HG03139 (cell line): ENCODE results near the gene PEX19.
A peak's percentile ranks its signal among the peaks of the same experiment; 100 is the strongest.
"Not testable (repeated sequence)": the region's sequence is repeated elsewhere in the genome, so short reads cannot be mapped to it uniquely, and the experiment has no call there.

Experiments used
- ATAC-seq: cut with Tn5 transposase; IDR thresholded peaks from one replicate; pipeline ENCODE4 v1.9.1; 2021; ENCODE audit not compliant: unreplicated experiment

Gene PEX19, protein sequence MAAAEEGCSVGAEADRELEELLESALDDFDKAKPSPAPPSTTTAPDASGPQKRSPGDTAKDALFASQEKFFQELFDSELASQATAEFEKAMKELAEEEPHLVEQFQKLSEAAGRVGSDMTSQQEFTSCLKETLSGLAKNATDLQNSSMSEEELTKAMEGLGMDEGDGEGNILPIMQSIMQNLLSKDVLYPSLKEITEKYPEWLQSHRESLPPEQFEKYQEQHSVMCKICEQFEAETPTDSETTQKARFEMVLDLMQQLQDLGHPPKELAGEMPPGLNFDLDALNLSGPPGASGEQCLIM

DNA sequence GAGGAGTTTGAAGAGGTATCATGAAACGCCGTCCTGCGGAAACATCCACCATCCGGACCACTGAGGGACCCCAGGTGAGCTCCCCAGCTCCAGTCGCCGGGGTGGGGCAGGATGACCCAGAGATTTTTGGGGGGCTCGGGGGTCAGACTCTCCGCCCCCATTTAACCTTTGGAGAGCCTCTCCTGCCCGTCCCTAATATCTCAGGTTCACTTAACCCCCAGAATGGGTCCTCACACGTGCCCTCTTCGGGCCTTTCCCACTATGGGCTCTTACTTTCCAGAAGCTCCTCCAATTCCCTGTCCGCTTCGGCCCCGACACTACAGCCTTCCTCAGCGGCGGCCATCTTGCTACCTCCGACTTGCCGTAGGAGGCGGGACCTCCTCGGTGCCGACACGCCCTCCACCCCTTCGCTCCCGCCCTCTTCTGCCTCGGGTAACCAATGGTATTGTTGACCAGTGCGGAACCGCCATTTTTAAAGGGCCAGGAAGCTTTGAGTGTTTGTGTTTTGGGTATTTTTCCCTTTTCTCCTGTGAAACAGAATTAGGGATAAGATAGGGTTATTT, at the start of gene PEX19:
Gene PEX19, minus strand, starts transcription at position 352 of the 563 bp plus-strand sequence. Its CDS starts 9 bp downstream, at position 343.
- peak; percentile 92 for ATAC-seq

DNA sequence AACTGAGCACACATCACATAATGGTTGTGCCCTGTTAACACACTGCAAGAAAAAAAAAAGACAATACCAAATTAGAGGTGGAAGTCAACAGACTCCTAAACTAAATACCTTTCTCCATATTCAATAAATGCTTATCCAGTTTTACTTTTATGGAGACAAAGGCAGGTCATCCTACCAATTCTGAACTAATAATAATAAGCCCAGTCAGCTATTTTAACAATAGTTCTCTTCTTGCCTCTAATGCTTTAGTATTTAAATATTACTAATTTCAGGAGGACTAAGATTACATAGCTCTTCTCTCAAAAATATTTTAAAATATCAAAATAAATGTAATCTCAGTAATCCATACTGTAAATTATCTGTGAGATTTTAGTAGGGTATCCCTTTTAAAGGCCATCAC, 47.6 kb upstream of the PEX19 start:
- no peak for ATAC-seq

DNA sequence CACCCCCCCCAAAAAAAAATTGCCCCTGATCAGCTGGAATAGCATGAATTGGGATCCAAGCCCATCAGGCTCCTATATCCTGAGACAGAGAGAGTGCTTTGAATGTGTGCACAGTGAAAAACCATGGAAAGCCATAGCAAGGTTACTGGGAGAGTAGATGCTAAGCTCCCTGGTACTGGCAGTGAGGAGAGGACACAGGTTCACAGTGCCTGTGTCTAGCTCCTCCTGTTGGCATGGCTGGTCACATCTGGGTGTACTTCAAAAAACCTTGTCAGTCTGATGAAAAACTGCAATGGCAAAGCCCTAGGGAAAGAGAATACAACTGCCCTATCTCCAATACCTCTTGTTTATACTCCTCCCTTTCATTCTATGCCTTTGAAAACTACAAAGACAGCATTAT, 45.2 kb upstream of the PEX19 start:
- ATAC-seq: no peak

DNA sequence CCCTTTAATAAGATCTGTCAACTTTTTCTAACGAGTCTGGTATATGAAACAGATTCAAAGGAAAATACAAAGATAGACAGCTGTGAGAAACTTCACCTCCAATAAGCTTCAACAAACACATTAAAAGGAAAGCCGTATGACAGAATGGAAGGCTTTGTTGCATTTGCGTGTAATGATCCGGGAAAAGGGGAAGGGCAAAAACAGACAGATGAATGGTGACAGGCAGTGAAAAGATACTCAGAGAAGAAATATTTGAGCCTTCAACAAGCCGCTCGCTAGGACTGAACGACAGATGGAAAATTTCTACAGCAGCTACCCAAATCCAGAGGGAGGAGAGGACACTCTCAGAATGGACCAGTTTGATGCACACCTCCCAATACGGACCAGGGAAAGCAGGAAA, 43.3 kb upstream of the PEX19 start:
- ATAC-seq: no peak

DNA sequence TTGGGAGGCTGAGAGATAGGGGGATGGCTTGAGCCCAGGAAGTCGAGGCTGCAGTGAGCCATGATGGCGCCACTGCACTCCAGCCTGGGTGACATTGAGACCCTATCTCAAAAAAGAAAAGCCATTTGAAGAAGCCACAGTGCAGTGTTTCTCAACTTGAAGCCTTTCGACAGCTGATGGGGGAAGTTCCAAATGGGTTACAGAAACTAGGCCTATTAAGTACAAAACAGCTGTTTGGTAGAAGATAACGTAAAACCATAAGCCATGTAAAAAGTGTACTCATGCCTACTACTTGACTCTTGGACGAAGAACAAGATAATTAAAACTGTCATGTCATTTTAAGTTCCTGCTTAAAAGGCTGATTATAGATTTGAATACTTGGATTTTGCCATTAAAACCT, 41.5 kb upstream of the PEX19 start:
- no peak for ATAC-seq

DNA sequence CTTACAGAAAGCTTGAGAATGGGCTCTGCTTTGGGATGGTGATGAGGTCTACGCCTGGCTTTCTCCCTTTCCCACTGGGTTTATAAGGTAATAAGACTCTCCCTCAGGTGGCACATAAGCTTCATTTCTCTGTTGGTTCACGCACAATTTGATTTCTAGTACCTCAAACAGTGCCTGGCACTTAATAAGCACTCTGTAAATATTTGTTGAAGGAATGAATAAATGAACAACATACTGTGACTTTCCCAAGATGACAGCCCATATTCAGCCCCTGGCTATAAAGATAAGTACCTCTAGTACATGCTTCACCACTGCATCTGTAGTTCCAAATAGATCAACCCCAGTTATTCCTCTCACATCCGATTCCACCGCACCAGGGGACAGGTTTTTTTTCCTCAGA, 40.3 kb upstream of the PEX19 start:
- no peak for ATAC-seq

DNA sequence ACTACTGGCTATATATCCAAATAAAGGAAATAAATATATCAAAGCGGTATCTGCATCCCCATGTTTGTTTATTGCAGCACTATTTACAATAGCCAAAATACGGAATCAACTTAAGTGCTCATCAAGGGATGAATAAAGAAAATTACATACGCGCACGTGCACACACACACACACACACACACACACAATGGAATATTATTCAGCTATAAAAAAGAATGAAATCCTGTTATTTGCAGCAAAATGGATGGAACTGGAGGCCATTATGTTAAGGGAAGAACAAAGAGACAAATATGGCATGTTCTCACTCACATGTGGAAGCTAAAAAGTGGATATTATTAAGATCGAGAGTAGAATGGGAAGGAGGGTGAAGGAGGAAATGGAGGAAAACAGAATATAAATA, 37.9 kb upstream of the PEX19 start:
- ATAC-seq: no peak

- no peak for ATAC-seq
These were observed 30.4 kb upstream of the PEX19 start for GRCh38 chr1:160315359-160315758.

DNA sequence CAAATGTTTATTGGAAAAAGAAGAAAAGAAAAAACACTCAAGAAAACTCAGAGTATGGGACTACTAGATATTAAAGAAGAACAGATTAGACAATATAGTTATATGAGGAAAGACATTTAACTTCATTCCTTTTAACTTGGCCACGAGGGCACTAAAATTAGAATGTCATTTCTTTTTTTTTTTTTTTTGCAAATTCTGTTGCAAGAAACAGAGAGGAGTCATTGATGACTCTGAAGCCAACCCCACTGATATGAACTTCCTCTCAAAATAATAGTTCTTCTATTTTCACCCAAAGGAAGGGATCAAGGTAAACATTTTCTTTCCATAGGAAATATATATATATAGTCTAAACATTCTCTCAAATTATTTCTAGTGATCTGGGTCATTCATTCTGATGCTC, 24.6 kb upstream of the PEX19 start:
- no peak for ATAC-seq

DNA sequence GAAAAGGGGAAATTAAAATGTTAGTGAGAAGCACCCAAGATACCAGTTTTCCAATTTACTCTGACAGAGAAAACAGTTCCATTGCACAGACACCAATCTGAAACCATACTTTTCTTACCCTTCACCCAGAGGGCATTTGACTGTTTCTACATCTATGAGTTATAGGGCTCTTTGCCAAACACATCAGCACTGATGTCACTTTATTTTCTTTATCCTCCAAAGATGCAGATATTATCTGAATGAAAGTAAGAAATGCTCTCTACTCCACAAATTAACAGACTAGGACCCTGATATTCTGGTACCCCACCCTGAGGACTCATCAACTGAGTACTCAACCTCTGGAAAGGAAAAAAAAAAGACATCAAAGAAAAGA, 24.2 kb upstream of the PEX19 start:
- ATAC-seq: no peak

GRCh38 chr1:160308451-160309184, 23.7 kb upstream of the PEX19 start:
- no peak for ATAC-seq

- ATAC-seq: no peak
These were observed 22.3 kb upstream of the PEX19 start for GRCh38 chr1:160307118-160307791.

DNA sequence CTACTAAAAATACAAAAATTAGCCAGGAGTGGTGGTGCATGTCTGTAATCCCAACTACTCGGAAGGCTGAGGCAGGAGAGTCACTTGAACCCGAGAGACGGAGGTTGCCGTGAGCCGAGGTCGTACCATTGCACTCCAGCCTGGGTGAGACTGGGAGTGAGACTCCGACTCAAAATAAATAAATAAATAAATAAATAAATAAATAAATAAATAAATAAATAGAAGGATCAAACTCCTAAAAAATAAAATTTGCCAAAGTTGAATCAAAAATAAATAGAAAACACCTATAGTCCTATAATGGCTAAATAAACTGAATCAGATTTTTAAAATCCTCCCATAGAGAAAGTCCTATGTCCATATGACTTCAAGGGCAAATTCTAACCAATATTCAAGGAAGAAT, 15.2 kb upstream of the PEX19 start:
- ATAC-seq: no peak

DNA sequence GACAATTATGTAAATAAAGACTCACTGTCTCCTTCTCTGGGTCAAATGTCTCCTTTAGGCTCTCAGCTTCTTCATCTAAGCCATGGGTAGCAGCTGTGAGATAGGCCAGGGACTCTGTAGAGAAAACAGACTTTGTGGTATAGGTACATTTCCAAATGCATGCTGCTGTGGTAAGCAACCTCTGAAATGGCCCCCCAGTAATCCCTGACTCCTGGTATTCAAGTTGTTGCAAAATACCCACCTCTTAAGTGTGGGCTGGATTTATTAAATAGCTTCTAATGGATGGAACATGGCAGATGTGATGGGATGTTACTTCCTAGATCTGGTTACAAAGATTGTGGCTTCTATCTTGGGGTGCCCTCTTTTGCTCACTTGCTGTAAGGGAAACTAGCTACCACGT, 11.1 kb upstream of the PEX19 start:
- ATAC-seq: no peak

DNA sequence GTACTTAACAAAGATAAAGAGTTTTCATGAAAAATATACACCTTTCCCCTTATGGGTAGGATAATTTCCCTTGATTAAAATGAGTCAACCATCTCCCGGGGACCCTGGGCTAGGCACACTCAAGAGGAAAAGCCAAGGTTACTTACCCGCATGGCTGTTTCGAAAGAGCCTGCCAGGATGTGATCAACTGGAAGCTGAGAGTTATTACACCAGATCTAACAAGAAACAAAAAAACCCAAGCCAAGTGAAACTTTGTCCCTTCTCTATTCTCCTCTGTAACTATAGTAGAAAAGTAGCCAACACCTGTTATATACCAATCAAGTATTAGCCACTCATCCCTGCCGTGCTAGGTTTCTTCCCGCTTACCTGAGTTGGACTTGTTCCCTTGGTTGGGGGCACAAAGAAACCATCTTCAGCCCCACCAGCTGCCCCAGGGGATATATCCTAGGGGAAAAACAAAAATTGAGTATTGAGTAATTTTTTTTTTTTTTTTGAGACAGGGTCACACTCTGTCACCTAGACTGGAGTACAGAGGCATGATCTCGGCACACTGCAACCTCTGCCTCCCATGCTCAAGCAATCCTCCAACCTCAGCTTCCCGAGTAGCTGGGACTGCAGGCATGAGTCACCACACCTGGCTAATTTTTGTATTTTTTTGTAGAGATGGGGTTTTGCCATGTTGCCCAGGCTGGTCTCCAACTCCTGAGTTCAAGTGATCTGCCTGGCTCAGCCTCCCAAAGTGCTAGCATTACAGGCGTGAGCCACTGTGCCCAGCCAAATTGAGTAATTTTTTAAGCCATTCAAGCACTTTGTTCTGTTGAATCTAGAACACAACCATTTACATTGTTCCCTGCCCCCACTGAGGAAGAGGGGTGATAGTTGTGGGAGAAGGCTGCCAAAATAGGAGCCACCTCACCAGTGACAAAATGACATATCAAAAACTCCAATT, 8.4 kb upstream of the PEX19 start:
- no peak for ATAC-seq

DNA sequence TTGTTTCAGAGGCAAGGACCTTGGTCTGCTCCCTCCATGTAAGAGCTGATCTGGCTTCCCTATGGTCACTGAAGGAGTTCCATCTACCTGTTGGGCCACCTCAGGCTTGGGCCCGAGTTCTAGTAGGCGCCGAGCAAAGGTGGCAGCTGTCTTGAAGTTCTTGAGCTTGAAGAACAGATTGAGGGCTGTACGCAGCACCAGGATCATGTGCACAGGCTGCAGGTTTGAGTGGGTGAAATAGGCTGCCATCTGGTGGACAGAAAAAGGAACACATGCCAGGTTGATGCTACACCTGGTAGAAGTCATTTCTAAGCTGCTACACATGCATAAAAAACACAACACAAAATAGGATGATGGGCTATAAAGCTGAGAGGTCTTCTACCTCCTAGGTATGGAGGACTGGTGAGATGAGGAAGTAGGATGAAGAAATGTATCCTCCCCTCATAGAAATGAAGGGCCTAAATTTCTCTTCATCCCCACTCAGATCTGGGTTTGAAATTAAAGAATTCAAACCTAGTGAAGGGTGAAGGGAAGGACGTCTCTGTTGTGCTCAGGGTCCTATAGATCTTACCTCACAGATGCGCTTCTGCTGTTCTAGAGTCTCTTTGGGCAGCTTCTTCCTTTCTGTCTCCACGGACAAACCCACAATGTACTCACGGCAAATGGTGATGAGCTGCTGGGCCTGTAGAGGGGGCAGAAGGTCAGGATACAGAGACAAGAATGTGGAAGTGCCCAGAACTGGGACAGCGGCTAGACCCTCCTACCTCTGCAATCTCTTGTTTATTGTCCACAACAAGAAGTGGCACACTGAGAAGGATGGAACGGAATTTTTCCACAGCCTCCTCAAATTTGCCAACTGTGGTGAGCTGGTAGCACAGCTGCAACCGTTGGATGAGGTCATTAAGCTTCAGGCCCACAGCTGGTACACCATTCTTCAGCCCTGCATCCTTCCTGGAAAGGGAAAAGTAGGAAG, 6.6 kb upstream of the PEX19 start:
- peak; percentile 57 for ATAC-seq

GRCh38 chr1:160287769-160288168, 2.8 kb upstream of the PEX19 start:
- not testable (repeated sequence) for ATAC-seq

DNA sequence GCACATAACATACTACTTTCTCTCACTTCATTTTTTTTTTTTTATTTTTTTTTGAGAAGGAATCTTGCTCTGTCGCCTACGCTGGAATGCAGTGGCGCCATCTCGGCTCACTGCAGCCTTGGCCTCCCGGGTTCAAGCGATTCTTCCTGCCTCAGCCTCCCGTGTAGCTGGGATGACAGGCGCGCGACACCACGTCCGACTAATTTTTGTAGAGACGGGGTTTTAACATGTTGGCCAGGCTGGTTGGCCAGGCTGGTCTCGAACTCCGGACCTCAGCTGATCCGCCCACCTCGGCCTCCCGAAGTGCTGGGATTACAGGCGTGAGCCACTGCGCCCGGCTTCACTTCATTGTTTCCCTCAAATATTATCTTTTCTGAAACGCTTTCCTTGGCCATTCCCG, 573 bp upstream of the PEX19 start:
- no peak for ATAC-seq

GRCh38 chr1:160284220-160284781, 632 bp downstream of the PEX19 start:
- no peak for ATAC-seq
